RPMI8226 (cell line): Measurements from ENCODE around the gene TRRAP.
"Not testable (repeated sequence)": the region's sequence is repeated elsewhere in the genome, so short reads cannot be mapped to it uniquely, and the experiment has no call there.

Experiments
- DNase-seq: peaks from one replicate; pipeline ENCODE4 v3.0.0-alpha.2; 2015

TRRAP gene

GRCh38 chr7:99033765-99034164 lies 155.4 kb downstream of the TRRAP start:
- DNase-seq = no peak

- no peak for DNase-seq
These were observed 156.8 kb downstream of the TRRAP start for GRCh38 chr7:99034932-99035722.

- DNase-seq = no peak
These were observed 157.6 kb downstream of the TRRAP start for GRCh38 chr7:99035723-99036545.

- DNase-seq = no peak
These were observed 158.3 kb downstream of the TRRAP start for GRCh38 chr7:99036546-99037111.

- DNase-seq = no peak
These were observed 159.1 kb downstream of the TRRAP start for GRCh38 chr7:99037327-99037940.

GRCh38 chr7:99038086-99038855 lies 159.9 kb downstream of the TRRAP start:
- no peak for DNase-seq

GRCh38 chr7:99039384-99039891 lies 161.1 kb downstream of the TRRAP start:
- no peak for DNase-seq

- DNase-seq = peak; percentile 71
These were observed 162.0 kb downstream of the TRRAP start for GRCh38 chr7:99040104-99040958.

GRCh38 chr7:99041526-99041925 lies 163.2 kb downstream of the TRRAP start:
- no peak for DNase-seq

GRCh38 chr7:99042957-99043356 lies 164.6 kb downstream of the TRRAP start:
- DNase-seq = no peak

- DNase-seq = not testable (repeated sequence)
These were observed 166.5 kb downstream of the TRRAP start for GRCh38 chr7:99044858-99045257.

- not testable (repeated sequence) for DNase-seq
These were observed 167.9 kb downstream of the TRRAP start for GRCh38 chr7:99046262-99046661.

GRCh38 chr7:99046722-99047121 lies 168.4 kb downstream of the TRRAP start:
- no peak for DNase-seq

GRCh38 chr7:99047526-99048077 lies 169.3 kb downstream of the TRRAP start:
- DNase-seq = no peak

- DNase-seq = no peak
These were observed 172.6 kb downstream of the TRRAP start for GRCh38 chr7:99050971-99051370.

- no peak for DNase-seq
These were observed 176.4 kb downstream of the TRRAP start for GRCh38 chr7:99054781-99055180.

GRCh38 chr7:99061001-99061776 lies 182.9 kb downstream of the TRRAP start:
- DNase-seq = no peak
